ENCODE data around the gene PLGRKT.
"Not testable (repeated sequence)": the region's sequence is repeated elsewhere in the genome, so short reads cannot be mapped to it uniquely, and the experiment has no call there.

Gene PLGRKT

DNA sequence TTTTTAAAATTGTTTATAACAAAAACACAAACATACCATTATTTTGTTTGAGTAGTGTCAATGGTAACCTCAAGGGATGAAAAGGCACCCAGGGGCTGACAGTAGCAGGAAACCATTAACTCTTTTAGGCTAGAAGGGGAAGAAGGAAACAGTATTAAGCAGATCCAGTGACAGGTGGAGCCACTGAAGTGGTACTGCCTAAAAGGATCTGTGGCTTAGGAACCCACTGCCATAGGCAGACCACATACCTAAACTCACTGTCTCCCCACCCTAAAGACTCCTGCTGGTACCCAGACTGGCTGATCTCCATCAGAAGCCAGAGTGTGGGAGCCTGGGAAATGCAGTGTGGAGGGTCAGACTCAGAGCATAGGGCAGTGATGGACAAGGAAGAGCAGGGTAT lies 111.5 kb downstream of the PLGRKT start:
- in situ Hi-C loops (cut with HindIII; ENCODE audit: low sequenced_read_pairs), result no loop called here

GRCh38 chr9:5321601-5322000 lies 116.1 kb downstream of the PLGRKT start:
- in situ Hi-C loops (cut with HindIII; ENCODE audit: low sequenced_read_pairs), result not testable (repeated sequence)

DNA sequence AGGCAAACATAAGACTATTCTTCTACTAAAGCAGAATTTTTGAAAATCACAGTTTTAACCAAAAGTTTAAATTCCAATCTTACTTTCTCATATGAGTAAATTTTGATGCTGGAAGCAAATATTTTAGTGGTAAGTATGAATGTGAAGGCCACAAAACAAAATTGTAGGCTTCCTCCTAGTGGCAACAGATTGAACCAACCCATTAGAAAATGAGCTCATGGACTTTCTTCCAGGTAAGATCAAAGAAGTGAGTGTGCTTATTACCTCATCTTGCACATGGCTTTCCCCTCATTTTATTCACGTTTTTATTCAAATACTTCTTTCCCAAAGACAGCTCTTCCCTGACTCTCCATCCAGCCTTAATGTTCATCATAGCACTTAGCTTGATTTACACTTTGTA lies 116.7 kb downstream of the PLGRKT start:
- in situ Hi-C loops (cut with HindIII; ENCODE audit: low sequenced_read_pairs), result no loop called here

DNA sequence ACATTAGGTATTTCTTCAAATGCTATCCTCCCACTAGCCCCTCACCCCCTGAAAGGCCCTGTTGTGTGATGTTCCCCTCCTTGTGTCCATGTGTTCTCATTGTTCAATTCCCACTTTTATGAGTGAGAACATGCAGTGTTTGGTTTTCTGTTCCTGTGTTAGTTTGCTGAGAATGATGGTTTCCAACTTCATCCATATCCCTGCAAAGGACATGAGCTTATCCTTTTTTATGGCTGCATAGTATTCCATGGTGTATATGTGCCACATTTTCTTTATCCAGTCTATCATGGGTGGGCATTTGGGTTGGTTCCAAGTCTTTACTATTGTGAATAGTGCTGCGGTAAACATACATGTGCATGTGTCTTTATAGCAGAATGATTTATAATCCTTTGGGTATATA lies 121.3 kb downstream of the PLGRKT start:
- in situ Hi-C loops (cut with HindIII; ENCODE audit: low sequenced_read_pairs), result not testable (repeated sequence)

GRCh38 chr9:5315187-5315923 lies 122.4 kb downstream of the PLGRKT start:
- in situ Hi-C loops (cut with HindIII; ENCODE audit: low sequenced_read_pairs), result no loop called here

DNA sequence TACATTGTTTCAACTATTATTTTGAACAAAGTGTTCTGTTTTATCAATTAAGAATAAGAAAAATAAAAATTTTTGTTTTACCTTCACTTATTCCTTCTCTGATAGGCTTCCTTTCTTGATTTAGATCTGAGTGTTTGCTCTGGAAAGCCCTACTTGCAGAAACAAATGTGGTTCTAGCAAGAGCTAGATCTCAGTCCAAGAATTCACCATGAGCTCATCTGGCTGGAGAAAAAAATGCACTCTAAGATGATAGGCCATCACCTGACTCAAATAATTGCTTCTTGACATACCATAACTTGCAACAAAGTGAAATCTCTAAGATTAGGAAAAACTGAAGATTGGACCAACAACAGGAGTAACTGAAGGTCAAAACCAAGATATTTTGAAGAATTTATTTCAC lies 126.9 kb downstream of the PLGRKT start:
- in situ Hi-C loops (cut with HindIII; ENCODE audit: low sequenced_read_pairs), result no loop called here
